Loucy (cell line): Measurements from ENCODE around the gene CWC25.

Experiments
- H2AFZ ChIP-seq: fragments of 200-600 bp; sonication (generic); 2 replicates; pipeline ENCODE4 v1.6.0; 2016; ENCODE audit warnings: antibody characterized with exemption, mild to moderate bottlenecking, low read length, moderate library complexity
- H3F3A ChIP-seq: fragments of 200-600 bp; 2 replicates; pipeline ENCODE4 v1.6.0; 2016; ENCODE audit warnings: antibody characterized with exemption, low read depth, mild to moderate bottlenecking
- H3K27me3 ChIP-seq: fragments of 200-600 bp; sonication (generic); 2 replicates; pipeline ENCODE4 v1.6.1; 2014; ENCODE audit warnings: low read length, mild to moderate bottlenecking; ENCODE audit not compliant: insufficient read depth, poor library complexity, severe bottlenecking
- H3K36me3 ChIP-seq: fragments of 200-600 bp; sonication (generic); 2 replicates; pipeline ENCODE4 v1.6.1; 2016; ENCODE audit warnings: low read length; ENCODE audit not compliant: insufficient read depth
- H3K4me1 ChIP-seq: fragments of 200-600 bp; sonication (generic); 2 replicates; pipeline ENCODE4 v1.5.1; 2014; ENCODE audit warnings: low read length, mild to moderate bottlenecking; ENCODE audit not compliant: insufficient read depth, poor library complexity, severe bottlenecking
- H3K4me2 ChIP-seq: fragments of 200-600 bp; sonication (generic); 2 replicates; pipeline ENCODE4 v1.6.0; 2014; ENCODE audit warnings: antibody characterized with exemption, low read length, low read depth, mild to moderate bottlenecking; ENCODE audit not compliant: poor library complexity, severe bottlenecking
- H3K4me3 ChIP-seq: fragments of 200-600 bp; sonication (generic); 2 replicates; pipeline ENCODE4 v1.5.1; 2014; ENCODE audit warnings: low read length, mild to moderate bottlenecking, mixed read lengths; ENCODE audit not compliant: poor library complexity, severe bottlenecking
- H3K79me2 ChIP-seq: fragments of 200-600 bp; sonication (generic); 2 replicates; pipeline ENCODE4 v1.6.1; 2014; ENCODE audit warnings: low read length; ENCODE audit not compliant: insufficient read depth
- H3K9ac ChIP-seq: fragments of 200-600 bp; sonication (generic); 2 replicates; pipeline ENCODE4 v1.6.0; 2014; ENCODE audit warnings: mild to moderate bottlenecking, low read depth, low read length, moderate library complexity; ENCODE audit not compliant: poor library complexity, severe bottlenecking
- H3K9me2 ChIP-seq: fragments of 200-600 bp; sonication (generic); replicated peaks from 2 replicates; pipeline ENCODE4 v1.6.1; 2016; ENCODE audit warnings: low read depth, low read length, mixed read lengths
- H3K9me3 ChIP-seq: fragments of 200-600 bp; sonication (generic); 2 replicates; pipeline ENCODE4 v1.6.1; 2014; ENCODE audit warnings: mild to moderate bottlenecking, antibody characterized with exemption, low read length, low read depth; ENCODE audit not compliant: insufficient read depth
- H4K20me1 ChIP-seq: fragments of 200-600 bp; sonication (generic); 2 replicates; pipeline ENCODE4 v1.6.0; 2014; ENCODE audit warnings: antibody characterized with exemption, low read length, mild to moderate bottlenecking; ENCODE audit not compliant: insufficient read depth, poor library complexity, severe bottlenecking
- CTCF ChIP-seq: fragments of 200-600 bp; sonication (generic); conservative IDR thresholded peaks from 2 replicates; pipeline ENCODE4 v1.5.1; 2014; ENCODE audit warnings: mild to moderate bottlenecking, antibody characterized with exemption, low read length
- EZH2phosphoT487 ChIP-seq: fragments of 200-600 bp; IDR thresholded peaks from 2 replicates; pipeline ENCODE4 v1.6.1; 2018; ENCODE audit warnings: antibody characterized with exemption, mild to moderate bottlenecking, moderate library complexity, borderline replicate concordance

The CWC25 gene

GRCh38 chr17:38824899-38825761 is at the start of gene CWC25:
TSS of gene CWC25 (minus strand) at chr17:38825321. CDS start at chr17:38825183, 138 bp downstream.
- Histone ChIP-seq H2AFZ (peak within 1 kb of the TSS; percentile 97), H3K27me3 (no peaks in the 10 kb centered on the region), H3K9ac (peak within 1 kb of the TSS; percentile 86), H4K20me1 (peaks cover 18% of the 10 kb centered on the region), H3K4me2 (peak within 1 kb of the TSS; percentile 78), H3K79me2 (peaks cover 46% of the 10 kb centered on the region), H3K4me1 (peaks cover 19% of the 10 kb centered on the region), H3F3A (no peaks in the 10 kb centered on the region), H3K36me3 (peaks cover 9% of the 10 kb centered on the region; the same call in 1 of the 2 replicates), H3K4me3 (peak within 1 kb of the TSS; percentile 99), H3K9me2 (no peaks in the 10 kb centered on the region), H3K9me3 (no peaks in the 10 kb centered on the region)
- TF ChIP-seq EZH2phosphoT487 (no peak), CTCF (no peak)

GRCh38 chr17:38873640-38874380 is 48.7 kb upstream of the CWC25 start:
- H3K27me3 ChIP-seq: no peaks in the 10 kb centered on the region
- H2AFZ ChIP-seq: no peak overlapping the region
- no peak for TF ChIP-seq EZH2phosphoT487
- peaks cover 12% of the 10 kb centered on the region; the same call in 1 of the 2 replicates for H3K36me3 ChIP-seq
- H3K4me1 ChIP-seq: peaks cover 55% of the 10 kb centered on the region
- H3K4me3 ChIP-seq: peak overlapping the region; percentile 88
- H3K79me2 ChIP-seq: peaks cover 85% of the 10 kb centered on the region
- no peaks in the 10 kb centered on the region for H3K9me3 ChIP-seq
- H4K20me1 ChIP-seq: peaks cover 69% of the 10 kb centered on the region
- H3K4me2 ChIP-seq: peak overlapping the region; percentile 89
- H3K9me2 ChIP-seq: no peaks in the 10 kb centered on the region
- H3F3A ChIP-seq: no peaks in the 10 kb centered on the region; the same call in 1 of the 2 replicates
- peak overlapping the region; percentile 63 for H3K9ac ChIP-seq

- Histone ChIP-seq H3K9ac (peak overlapping the region; percentile 97), H4K20me1 (peaks cover 59% of the 10 kb centered on the region)
Observed at GRCh38 chr17:38872671-38873385, 47.7 kb upstream of the CWC25 start.

More at GRCh38 chr17:38872671-38873385, 47.7 kb upstream of the CWC25 start:
- peaks cover 2% of the 10 kb centered on the region; the same call in 1 of the 2 replicates for H3K36me3 ChIP-seq
- no peaks in the 10 kb centered on the region for H3K9me3 ChIP-seq
- H2AFZ ChIP-seq: no peak overlapping the region
- H3F3A ChIP-seq: no peaks in the 10 kb centered on the region; the same call in 1 of the 2 replicates
- no peaks in the 10 kb centered on the region for H3K27me3 ChIP-seq
- H3K79me2 ChIP-seq: peaks cover 75% of the 10 kb centered on the region
- peak overlapping the region; percentile 89 for H3K4me2 ChIP-seq
- H3K9me2 ChIP-seq: no peaks in the 10 kb centered on the region
- peaks cover 51% of the 10 kb centered on the region for H3K4me1 ChIP-seq
- TF ChIP-seq EZH2phosphoT487 (no peak), CTCF (no peak)
- peak overlapping the region; percentile 88 for H3K4me3 ChIP-seq
